DOHH2 (cell line): ENCODE measurements around the gene RBM47.

Source experiments
- CTCF ChIP-seq: fragments of 200-600 bp; sonication (generic); IDR thresholded peaks from one replicate; pipeline ENCODE4 v1.5.1; 2014; ENCODE audit warnings: antibody characterized with exemption, mild to moderate bottlenecking, low read depth, low read length; ENCODE audit not compliant: poor library complexity, severe bottlenecking
- EZH2phosphoT487 ChIP-seq: fragments of 200-600 bp; sonication (generic); IDR thresholded peaks from 2 replicates; pipeline ENCODE4 v1.6.1; 2017; ENCODE audit warnings: borderline replicate concordance, mild to moderate bottlenecking, antibody characterized with exemption, low read length, moderate library complexity, mixed read lengths

- TF ChIP-seq CTCF (no peak), EZH2phosphoT487 (no peak)
Observed at GRCh38 chr4:40626183-40626990, 3.3 kb downstream of the RBM47 start.
